ENCODE data around the gene SLC39A1.

The SLC39A1 gene

DNA sequence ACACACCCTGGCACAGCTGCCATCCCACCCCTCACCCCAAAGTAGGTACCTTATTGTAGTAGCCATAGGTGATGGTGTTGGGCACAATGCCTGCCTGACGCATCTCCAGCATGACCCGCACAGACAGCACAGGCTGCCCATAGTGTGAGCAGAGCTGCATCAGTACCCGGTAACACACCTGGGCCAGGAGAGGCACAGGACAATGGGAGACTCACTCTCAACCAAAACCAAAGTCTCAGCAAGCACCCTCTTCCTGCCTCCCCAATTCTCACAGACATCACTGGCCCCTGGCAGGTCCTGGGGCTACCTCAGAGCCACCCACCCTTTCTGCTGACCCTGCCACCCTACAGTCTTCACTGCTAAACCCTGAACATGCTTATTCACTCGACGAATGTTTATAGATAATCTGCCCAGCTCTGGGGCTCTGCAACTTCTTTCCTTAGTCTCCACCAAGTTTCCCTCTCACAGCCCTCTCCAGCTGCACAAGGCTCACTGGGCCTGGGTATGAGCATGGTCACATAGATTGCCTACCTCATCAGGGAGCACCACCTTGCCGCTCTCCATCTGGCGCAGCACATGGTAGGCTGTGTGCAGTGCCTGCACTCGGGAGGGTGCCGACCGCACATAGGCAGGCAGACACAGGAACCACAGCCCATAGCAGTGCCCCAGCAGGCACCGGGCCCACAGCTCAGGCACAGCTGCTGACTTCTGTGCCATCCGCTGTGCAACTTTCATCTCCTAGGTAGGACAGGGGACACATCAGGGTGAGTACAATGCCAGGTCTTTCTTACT is 27.1 kb downstream of the SLC39A1 start:
- TF ChIP-seq, protein P1, sequence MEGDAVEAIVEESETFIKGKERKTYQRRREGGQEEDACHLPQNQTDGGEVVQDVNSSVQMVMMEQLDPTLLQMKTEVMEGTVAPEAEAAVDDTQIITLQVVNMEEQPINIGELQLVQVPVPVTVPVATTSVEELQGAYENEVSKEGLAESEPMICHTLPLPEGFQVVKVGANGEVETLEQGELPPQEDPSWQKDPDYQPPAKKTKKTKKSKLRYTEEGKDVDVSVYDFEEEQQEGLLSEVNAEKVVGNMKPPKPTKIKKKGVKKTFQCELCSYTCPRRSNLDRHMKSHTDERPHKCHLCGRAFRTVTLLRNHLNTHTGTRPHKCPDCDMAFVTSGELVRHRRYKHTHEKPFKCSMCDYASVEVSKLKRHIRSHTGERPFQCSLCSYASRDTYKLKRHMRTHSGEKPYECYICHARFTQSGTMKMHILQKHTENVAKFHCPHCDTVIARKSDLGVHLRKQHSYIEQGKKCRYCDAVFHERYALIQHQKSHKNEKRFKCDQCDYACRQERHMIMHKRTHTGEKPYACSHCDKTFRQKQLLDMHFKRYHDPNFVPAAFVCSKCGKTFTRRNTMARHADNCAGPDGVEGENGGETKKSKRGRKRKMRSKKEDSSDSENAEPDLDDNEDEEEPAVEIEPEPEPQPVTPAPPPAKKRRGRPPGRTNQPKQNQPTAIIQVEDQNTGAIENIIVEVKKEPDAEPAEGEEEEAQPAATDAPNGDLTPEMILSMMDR (IDR thresholded peaks at IDR 0.05; ENCODE audit: control insufficient read depth, extremely low read depth, insufficient read depth), result no peak
- DNase-seq (ENCODE audit: low read depth), result no peak
- H3K4me3 ChIP-seq (ENCODE audit: low read depth, low read length), result no peak overlapping the region

DNA sequence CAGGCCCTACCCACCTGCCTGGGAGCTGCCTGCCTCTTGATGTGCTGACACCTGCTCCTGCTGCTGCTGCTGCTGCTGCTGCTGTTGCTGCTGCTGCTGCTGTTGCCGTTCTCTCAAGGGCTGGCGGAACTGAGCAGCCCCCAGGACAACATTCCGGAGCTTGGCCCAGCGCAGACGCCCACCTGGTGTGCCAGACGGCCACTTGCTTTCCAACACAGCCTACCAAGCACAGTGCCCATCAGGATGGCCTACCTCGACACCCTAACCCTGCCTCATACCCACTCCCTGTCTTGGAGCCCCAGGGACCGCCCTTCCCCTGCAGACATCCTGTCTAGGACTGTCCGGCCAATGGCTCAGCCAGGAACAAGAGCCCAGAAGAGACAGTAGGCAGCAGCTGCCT is 28.6 kb downstream of the SLC39A1 start:
- H3K4me3 ChIP-seq (ENCODE audit: low read depth, low read length), result no peak overlapping the region
- no peak for DNase-seq (ENCODE audit: low read depth)

DNA sequence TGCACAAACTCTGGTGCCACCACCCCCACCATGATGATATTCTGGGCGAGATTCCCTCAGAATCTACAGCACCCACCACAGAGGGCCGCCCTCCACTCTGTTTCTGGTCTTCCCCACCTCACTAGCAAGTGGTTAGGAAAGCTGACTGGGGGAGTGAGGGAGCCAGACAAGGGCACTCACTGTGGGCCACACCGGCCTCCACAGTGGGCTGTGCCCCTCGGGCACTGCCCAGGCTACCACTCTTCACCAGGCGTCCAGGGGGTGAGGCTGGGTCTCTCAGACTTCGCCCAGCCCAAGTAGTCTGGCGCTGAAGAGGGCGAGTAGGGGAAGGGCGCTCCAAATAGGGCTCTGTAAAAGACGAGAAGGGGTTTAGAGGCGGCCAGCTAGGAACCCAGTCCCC is 29.4 kb downstream of the SLC39A1 start:
- no peak overlapping the region for H3K4me3 ChIP-seq (ENCODE audit: low read depth, low read length)
- TF ChIP-seq, protein P1 (IDR thresholded peaks at IDR 0.05; ENCODE audit: control insufficient read depth, extremely low read depth, insufficient read depth), result no peak
- DNase-seq (ENCODE audit: low read depth), result no peak

More for the DNA sequence above, 28.6 kb downstream of the SLC39A1 start:
- TF ChIP-seq, protein P1 (IDR thresholded peaks at IDR 0.05; ENCODE audit: control insufficient read depth, extremely low read depth, insufficient read depth), result no peak

DNA sequence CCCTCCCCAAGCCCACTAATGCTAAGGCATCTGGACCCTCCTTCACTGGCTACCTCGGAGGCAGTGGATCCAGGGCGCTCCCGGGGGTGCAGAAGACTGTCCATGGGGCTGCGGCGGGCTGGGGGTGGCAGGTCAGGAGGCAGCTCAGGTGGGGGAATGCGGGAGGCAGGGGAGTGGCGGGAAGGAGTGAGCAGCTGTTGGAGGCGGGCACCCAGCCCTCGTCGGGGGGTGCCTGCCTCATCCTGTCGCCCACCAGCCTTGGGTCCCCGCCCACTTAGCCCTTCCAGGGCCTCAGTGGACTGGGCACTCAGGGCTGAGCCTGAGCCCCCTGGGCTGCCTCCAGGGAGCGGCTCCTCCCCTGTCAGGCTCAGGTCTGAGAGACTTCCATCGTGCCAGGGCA is 29.9 kb downstream of the SLC39A1 start:
- no peak for DNase-seq (ENCODE audit: low read depth)
- TF ChIP-seq, protein P1 (IDR thresholded peaks at IDR 0.05; ENCODE audit: control insufficient read depth, extremely low read depth, insufficient read depth), result no peak
- no peak overlapping the region for H3K4me3 ChIP-seq (ENCODE audit: low read depth, low read length)

DNA sequence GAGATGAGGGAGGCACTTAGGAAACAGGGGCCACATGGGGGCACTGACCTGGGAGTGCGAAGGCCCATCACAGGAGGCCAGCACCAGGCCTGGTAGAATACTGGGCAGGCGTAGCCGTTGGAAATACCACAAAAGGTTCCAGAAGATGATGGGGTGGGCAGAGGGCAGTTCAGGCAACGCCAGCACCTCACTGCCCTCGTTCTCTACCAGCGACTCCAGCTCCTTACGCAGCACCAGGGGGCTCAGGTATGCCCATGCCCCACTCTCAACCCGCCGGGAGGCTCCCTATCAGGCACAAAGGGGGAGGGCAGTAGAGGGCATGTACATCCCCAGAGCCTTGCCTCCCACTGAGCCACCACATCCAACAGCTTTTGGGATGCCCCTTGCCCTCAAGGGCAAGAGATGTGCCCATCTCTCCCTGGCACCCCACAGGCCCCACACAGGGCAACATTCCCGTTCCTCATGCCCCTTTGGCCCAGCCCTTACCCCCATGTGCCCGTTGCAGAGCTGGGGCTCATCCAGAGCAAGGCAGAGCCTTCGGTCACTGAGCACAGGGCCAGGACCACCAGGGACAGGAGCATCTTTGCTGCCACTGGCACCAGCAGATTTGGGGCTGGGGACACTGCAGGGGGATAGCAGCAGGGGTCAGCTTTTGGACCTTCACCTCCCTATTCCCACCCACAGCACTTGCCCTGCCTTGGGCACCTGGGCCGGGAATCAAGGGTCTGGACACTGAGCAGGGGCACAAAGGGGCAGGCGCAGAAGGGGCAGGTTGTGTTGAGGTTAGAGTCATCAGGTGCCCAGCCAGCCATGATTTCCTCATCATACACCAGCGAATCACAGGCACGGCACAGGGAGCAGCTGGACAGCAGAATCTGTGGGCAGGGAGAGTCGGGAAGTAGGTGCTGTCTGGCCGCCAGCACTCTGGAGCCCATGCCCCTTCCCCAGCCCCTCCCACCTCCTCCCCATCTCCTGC is 30.9 kb downstream of the SLC39A1 start:
- TF ChIP-seq, protein P1 (IDR thresholded peaks at IDR 0.05; ENCODE audit: control insufficient read depth, extremely low read depth, insufficient read depth), result no peak
- H3K4me3 ChIP-seq (ENCODE audit: low read depth, low read length), result no peak overlapping the region
- DNase-seq (ENCODE audit: low read depth), result no peak

DNA sequence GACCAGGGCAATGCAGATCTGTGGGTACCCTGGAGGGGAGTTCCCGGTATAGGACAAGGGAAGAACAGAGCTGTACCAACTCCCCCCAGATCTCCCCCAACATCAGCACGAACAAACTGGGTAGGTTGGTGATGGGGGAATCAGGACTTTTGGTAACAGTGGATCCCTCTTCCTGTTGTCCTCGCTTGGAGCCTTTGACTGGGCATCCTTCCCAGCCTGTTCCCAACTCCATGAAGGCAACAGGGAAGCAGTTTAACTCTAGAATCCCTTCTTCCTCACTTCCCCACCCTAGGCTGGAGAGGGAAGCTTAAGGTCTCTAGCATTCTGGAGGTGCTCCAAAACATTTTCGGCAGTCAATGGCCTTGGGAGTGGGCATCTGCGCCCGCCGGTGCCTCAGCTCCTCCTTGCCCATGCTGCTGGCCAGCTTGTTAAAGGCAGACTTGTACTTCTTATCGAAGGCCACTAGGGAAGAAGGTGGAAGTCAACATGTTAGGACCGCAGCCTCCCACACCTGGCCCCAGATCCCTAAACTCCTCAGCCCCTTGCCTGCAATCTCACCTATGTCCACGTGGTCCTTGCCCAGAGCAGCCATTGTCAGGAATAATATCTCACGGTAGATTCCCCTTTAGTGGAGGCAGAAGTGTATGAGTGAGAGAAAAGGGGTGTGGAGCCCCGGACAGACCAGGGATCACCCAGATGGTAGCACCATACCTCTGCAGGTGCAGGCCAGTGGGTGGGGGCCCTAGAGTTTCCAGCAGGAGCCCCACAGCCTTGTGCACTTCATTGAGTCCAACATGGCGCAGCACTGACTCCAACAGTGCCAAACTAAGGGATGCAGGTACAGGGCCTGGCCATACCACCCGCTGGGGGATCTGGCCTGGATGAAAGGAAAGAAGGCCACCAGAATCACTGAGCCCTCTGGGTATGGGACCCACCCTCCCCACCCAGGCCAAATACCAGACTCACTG is 33.1 kb downstream of the SLC39A1 start:
- no peak overlapping the region for H3K4me3 ChIP-seq (ENCODE audit: low read depth, low read length)
- no peak for DNase-seq (ENCODE audit: low read depth)
- TF ChIP-seq, protein P1 (IDR thresholded peaks at IDR 0.05; ENCODE audit: control insufficient read depth, extremely low read depth, insufficient read depth), result no peak
